ENCODE data around the gene RCOR1.
"Not testable (repeated sequence)": the region's sequence is repeated elsewhere in the genome, so short reads cannot be mapped to it uniquely, and the experiment has no call there.

Gene RCOR1

GRCh38 chr14:102591944-102592762 is at the start of gene RCOR1:
Gene RCOR1 (plus strand): TSS chr14:102592649. CDS start chr14:102592887, 238 bp downstream.
- peak; percentile 93 to 99 for DNase-seq

- DNase-seq, result peak in 1 of 2 experiments; percentile 18
These were observed 48.3 kb upstream of the RCOR1 start for GRCh38 chr14:102544046-102544746.

GRCh38 chr14:102544747-102545460 is 47.5 kb upstream of the RCOR1 start:
- DNase-seq, result no peak

- no peak for DNase-seq
These were observed 46.8 kb upstream of the RCOR1 start for GRCh38 chr14:102545461-102546265.

- no peak for DNase-seq
These were observed 43.7 kb upstream of the RCOR1 start for GRCh38 chr14:102548616-102549240.

- not testable (repeated sequence) for DNase-seq
These were observed 41.5 kb upstream of the RCOR1 start for GRCh38 chr14:102550927-102551401.

- DNase-seq, result no peak
These were observed 40.3 kb upstream of the RCOR1 start for GRCh38 chr14:102551995-102552705.

GRCh38 chr14:102554821-102555819 is 37.3 kb upstream of the RCOR1 start:
- peak in 1 of 2 experiments; percentile 27 for DNase-seq

GRCh38 chr14:102556098-102556677 is 36.3 kb upstream of the RCOR1 start:
- no peak for DNase-seq

GRCh38 chr14:102557434-102558226 is 34.8 kb upstream of the RCOR1 start:
- no peak for DNase-seq

- no peak for DNase-seq
These were observed 33.9 kb upstream of the RCOR1 start for GRCh38 chr14:102558556-102558955.

GRCh38 chr14:102560458-102561261 is 31.8 kb upstream of the RCOR1 start:
- no peak for DNase-seq

- DNase-seq, result no peak
These were observed 27.0 kb upstream of the RCOR1 start for GRCh38 chr14:102565331-102565887.

GRCh38 chr14:102565959-102566358 is 26.5 kb upstream of the RCOR1 start:
- no peak for DNase-seq

GRCh38 chr14:102568115-102568614 is 24.3 kb upstream of the RCOR1 start:
- peak in 1 of 2 experiments; percentile 25 for DNase-seq

GRCh38 chr14:102570334-102570995 is 22.0 kb upstream of the RCOR1 start:
- DNase-seq, result no peak

GRCh38 chr14:102571043-102571442 is 21.4 kb upstream of the RCOR1 start:
- DNase-seq, result no peak

All from NCI-H526 (cell line).